ENCODE results near the gene SGIP1.

GRCh38 chr1:66769512-66770229 lies 235.7 kb downstream of the SGIP1 start:
- TF ChIP-seq GATA2 (IDR thresholded peaks at IDR 0.05; ENCODE audit: low read depth, low read length) = no peak
- no peak for TF ChIP-seq GATA3 (IDR thresholded peaks at IDR 0.05; ENCODE audit: low read depth, low read length)

Data from SH-SY5Y (cell line).